NCI-H1417 treated with DMSO at 0.1 percent for 48 hours (cell line): ENCODE results near the gene FOXO4.

ENCODE experiments used
- DNase-seq: peaks from one replicate; lab custom pipeline; 2025; lab: John Stamatoyannopoulos, UW

Gene FOXO4

GRCh38 chrX:71143508-71143907, 47.9 kb downstream of the FOXO4 start:
- no peak for DNase-seq

GRCh38 chrX:71144651-71145050, 49.0 kb downstream of the FOXO4 start, which contains the start of gene NLGN3:
TSS of gene NLGN3 (plus strand) at chrX:71144841. CDS start at chrX:71147750, 2,909 bp downstream.
- DNase-seq: no peak

GRCh38 chrX:71147496-71148277, 52.0 kb downstream of the FOXO4 start:
- DNase-seq: no peak

- DNase-seq: no peak
These were observed 52.6 kb downstream of the FOXO4 start for GRCh38 chrX:71148278-71148663.

- DNase-seq: no peak
These were observed 55.7 kb downstream of the FOXO4 start for GRCh38 chrX:71151366-71151765.
